Kidney capillary endothelial cell (primary cell): ENCODE data around the gene SARNP.
"Not testable (repeated sequence)": the region's sequence is repeated elsewhere in the genome, so short reads cannot be mapped to it uniquely, and the experiment has no call there.

Experiments
- DNase-seq: peaks from one replicate; pipeline ENCODE4 v3.0.0-alpha.2; 2018; ENCODE audit warnings: low spot score

Gene SARNP

GRCh38 chr12:55839345-55840140 is 22.0 kb upstream of the SARNP start:
- DNase-seq, result no peak

DNA sequence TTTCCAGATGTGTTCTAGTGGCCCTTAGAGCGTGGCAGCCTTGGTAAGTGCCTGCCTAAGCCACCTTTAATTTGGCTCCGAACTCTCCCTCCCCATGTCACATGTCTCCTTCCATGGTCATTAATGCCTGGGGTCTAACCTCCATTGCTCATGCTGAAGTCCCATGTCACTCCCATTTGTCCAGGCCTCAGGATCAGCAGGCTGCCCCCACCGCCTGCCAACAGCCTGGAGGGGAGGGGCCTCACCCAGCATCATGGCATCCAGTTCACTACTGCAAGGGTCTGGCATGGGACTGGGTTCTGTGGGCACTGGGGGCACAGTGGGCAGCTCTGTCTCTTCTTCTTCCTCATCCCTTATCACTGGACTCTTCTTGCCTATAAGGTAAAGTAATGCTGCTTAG is 20.8 kb upstream of the SARNP start:
- no peak for DNase-seq

DNA sequence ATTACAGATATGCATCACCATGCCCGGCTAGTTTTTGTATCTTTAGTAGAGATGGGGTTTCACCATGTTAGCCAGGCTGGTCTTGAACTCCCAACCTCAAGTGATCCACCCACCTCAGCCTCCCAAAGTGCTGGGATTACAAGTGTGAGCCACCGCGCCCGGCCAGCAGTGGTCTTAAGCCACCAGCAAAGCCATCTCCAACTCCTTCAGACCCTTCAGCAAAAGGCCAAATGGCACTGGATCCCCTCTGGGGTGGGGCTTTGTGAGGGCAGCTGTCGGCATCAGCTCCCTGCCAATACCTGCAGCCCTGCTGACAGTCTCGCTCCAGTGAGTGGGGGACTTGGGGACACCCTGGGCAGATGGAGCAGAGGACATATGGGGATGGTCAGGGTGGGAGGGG is 16.9 kb upstream of the SARNP start:
- not testable (repeated sequence) for DNase-seq

GRCh38 chr12:55833056-55833455 is 15.5 kb upstream of the SARNP start:
- DNase-seq, result no peak

- no peak for DNase-seq
Observed at GRCh38 chr12:55831447-55831815, 13.9 kb upstream of the SARNP start.

GRCh38 chr12:55830601-55831446 is 13.3 kb upstream of the SARNP start:
- DNase-seq, result peak; percentile 39

DNA sequence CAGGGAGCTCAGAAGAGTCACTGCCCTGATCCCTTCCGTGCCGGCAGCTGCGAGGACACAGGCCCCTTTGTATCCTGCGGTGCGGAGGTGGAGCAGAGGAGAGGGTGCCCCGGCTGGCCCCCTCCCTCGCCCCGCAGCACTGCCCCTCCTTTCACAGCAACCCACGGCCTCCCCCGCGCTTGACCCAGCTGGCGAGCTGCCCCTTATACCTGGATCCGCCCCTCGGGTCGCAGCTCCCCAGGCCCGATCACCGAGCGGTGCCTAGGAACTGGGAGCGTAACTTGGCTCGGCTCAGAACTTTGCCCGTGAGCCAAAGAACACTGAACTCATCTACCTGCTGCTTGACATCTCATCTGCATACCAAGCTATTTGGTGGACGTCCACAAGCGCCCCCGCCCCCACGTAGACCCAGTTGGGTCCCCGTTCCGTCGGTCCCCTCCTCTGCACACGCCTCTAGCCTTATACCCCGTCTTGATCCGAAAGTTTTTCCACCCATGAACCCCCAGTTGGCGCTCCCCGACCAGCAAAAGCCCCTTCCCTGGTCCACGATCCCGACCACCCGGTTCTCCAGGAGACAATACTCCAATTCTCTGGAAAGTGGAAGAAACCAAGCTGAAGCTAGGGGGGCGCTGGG is 12.6 kb upstream of the SARNP start:
- no peak for DNase-seq

- no peak for DNase-seq
Observed at GRCh38 chr12:55828357-55828756, 10.8 kb upstream of the SARNP start.

- DNase-seq, result no peak
Observed at GRCh38 chr12:55827806-55828205, 10.3 kb upstream of the SARNP start.

- no peak for DNase-seq
Observed at GRCh38 chr12:55824726-55825125, 7.2 kb upstream of the SARNP start.

- DNase-seq, result no peak
Observed at GRCh38 chr12:55823419-55823818, 5.9 kb upstream of the SARNP start.

GRCh38 chr12:55822228-55822627 is 4.7 kb upstream of the SARNP start:
- no peak for DNase-seq

DNA sequence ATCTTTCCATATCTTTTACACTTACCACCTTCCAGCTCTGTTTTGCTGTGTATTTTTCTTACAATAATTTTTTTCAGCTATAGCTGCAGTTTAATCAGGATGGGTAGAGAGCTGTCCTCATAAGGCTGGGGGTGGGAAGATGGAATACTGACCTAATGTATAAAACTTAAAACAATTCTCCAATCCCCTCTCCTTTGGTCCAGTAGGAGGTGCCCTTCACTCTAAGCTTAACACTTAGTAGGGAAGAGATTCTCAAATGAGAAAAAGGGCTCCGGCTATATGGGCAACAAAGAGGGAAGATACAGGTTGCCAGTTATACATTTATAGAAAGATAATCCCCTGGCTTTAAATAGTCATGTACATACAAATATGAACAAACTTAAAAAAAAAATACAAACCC is 3.2 kb upstream of the SARNP start:
- DNase-seq, result no peak

DNA sequence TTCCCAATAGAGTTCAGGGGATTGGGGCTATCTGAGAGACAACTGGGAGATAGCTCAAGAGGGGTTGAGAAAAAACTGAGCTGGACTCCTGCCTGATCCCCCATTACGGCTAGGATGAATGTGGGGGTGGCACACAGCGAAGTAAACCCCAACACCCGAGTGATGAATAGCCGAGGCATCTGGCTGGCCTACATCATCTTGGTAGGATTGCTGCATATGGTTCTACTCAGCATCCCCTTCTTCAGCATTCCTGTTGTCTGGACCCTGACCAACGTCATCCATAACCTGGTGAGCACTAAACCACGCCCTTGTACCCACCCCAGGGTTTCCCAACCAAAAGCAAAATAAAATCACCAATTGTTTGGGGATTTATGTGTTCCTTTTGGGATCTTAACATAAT is 1.4 kb upstream of the SARNP start:
- no peak for DNase-seq

DNA sequence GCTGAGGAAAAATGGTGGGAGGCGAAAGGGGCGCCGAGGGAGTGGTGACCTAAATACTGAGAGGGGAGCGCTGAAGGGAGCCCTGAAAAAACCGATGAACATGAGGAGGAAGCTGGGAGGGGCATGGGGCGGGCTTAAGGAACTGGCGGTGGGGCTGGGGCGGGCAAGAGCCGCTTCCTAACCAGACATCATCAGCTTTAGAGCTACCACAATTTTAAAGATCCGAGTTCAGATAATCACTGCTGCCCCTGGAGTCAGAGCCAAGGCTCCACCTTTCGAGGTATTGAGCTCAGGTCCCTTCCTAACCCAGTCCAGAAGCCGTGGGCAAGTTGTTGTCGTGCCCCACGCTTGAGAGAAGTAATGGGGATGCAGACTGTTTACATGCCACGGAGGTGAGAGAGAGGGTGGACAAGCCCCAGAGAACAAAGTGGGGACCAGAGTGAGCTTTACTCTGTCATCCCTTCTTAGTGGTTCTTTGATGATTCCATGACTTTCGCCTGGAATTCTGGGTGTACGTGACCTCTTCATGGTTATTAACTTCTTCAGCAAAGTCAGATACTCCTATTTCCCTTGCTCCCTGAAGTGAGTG is 710 bp upstream of the SARNP start:
- no peak for DNase-seq

DNA sequence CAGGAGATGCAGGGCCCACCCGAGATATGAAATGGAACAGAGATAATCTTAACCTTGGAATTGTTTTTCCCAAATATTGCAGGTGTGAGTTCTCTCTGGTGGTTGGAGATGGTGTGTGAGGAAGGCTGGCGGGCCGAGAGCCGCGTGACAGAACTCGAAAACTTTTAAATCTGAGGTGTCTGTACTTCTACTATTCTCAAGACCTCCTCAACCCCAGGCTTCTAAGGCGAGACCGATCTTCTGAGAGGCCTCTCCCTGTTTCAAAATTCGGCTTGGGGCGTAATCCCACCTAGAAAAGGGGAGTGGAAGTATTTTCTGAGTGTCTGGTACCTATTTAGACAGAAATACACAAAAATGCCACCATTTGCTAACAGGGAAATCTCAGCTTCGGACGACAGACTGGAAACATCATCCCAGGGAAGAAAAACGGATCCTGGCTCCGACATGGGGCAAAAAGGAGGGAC is 611 bp downstream of the SARNP start:
- DNase-seq, result no peak

DNA sequence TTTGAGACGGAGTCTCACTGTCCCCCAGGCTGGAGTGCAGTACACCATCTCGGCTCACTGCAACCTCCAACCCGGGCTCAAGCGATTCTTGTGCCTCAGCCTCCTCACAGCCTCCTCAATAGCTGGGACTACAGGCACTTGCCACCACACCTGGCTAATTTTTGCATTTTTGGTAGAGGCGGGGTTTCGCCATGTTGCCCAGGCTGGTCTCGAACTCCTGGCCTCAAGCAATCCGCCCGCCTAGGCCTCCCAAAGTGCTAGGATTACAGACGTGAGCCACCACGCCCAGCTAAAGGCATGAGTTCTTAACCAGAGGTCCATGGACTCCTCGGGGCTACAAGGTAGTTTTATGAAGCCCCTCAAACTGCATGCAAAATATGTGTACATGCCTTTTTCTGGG is 2.1 kb downstream of the SARNP start:
- no peak for DNase-seq

DNA sequence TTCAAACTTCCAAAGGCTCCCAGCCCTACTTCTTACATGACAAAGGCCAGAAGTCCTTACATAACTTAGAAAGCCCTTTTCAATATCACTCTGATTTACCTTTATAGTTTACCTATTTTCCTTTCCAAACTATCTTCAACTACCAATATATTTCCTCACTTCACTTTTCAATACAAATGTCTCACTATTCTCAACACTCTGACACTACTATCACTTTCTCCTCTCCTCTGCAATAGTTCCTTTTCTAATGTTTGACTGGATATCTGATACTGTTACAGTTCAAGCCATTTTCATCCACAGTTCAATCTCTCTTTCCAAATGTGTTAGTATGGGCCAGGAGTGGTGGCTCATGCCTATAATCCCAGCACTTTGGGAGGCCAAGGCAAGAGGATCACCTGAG is 3.3 kb downstream of the SARNP start:
- no peak for DNase-seq

- DNase-seq, result no peak
Observed at GRCh38 chr12:55812088-55812487, 5.4 kb downstream of the SARNP start.

DNA sequence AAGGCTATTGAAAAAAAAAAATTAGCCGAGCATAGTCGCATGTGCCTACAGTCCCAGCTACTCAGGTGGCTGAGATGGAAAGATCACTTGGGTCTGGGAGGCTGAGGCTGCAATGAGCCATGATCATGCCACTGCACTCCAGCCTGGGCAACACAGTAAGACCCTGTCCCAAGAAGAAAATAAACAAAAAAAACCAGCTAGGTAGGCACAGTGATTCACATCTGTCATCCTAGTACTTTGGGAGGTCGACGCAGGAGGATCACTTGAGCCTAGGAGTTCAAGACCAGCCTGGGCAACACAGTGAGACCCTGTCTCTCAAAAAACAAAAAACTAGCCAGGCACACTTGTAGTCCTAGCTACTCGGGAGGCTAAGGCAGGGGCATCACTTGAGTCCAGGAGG is 8.2 kb downstream of the SARNP start:
- no peak for DNase-seq

DNA sequence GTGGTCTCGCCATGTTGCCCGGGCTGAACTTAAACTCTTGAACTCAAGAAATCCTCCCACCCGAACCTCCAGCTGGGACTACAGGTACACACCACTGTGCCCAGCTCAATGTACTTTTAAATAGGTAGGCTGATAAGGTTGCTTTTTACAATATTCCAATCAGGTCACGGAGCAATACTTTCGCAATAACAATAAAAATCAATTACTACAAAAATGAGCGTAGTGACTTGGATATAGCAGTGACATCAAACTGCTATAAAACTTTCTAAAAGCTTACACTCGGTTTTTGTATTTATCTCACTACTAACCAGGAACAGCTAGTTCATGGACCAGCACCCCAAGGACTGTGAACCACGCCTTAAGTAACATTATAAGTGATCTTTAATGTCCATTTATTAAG is 10.5 kb downstream of the SARNP start:
- DNase-seq, result no peak

DNA sequence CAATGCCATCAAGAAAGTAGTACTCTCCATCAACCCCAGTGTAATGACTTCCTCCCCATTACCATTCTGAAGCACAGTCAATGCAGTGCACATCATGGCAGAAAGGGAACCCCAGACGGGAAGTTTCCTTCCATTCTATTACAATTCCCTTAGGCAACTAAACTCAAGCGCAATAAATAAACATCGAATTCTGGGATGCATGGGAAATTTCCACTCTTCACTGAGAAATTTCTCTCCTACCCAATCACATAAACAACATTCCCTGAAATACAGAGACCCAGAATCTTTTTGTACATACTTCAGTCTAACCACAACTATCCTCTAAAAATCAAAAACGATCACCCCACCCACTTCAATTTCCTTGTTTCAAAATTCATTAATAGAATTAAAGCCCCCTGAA is 20.0 kb downstream of the SARNP start:
- DNase-seq, result no peak

DNA sequence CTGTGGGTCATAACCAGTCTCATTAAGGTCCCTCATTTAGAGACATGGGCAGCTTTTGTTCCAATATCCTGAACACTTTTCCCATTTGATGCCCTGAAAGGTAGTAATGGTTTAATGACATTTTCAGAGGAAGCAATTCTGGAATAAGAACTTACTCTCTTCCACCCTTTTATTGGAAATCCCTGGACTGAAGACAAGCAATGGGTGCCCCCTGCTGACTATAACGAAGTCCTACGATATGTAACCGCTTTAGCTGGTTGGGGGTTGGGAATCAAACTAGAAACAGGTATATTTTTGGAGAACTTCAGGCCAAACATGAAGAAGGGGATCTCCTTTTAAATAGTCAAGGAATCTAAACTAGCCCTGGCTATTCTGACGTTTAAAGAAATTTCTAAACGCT is 20.5 kb downstream of the SARNP start:
- peak; percentile 10 for DNase-seq
